ENCODE measurements around the gene DVL1.
A peak's percentile ranks its signal among the peaks of the same experiment; 100 is the strongest.
"Not testable (repeated sequence)": the region's sequence is repeated elsewhere in the genome, so short reads cannot be mapped to it uniquely, and the experiment has no call there.

DVL1 gene

DNA sequence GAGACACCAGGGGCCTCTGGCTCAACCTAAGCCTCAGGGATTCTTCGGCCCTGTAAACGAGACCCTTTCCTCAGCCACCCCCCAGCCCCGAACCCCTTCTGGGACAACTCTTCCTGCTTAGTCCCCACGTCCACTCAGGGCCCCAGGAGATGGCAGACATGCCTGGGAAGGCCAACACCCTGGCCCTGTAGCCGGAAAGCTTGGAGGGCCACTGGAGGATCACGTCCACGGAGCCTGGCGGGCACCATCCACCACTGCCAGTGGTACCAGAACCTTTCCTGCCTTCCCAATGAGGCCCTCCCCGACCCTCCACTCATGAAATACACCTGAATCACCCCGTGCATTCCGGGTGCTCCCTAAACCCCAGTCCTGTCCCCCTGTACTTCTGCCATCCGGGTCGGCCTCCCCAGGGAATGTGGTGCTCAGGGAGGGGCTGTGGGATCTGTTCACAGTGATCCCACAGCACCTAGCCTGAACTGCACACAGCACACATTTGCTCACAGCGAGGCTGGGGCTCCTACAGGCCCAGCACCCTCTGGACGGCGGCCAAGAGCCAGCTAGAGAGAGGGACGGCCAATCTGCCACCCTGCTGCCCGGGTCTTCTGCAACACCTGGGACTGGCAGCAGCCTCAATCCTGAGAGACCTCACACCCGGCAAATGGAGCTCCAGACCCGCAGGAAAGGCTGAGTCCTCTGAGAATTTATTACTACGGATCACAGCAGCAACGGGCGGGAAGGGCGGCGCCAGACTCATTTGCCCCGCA lies 24.0 kb upstream of the DVL1 start:
- DNase-seq = no peak

DNA sequence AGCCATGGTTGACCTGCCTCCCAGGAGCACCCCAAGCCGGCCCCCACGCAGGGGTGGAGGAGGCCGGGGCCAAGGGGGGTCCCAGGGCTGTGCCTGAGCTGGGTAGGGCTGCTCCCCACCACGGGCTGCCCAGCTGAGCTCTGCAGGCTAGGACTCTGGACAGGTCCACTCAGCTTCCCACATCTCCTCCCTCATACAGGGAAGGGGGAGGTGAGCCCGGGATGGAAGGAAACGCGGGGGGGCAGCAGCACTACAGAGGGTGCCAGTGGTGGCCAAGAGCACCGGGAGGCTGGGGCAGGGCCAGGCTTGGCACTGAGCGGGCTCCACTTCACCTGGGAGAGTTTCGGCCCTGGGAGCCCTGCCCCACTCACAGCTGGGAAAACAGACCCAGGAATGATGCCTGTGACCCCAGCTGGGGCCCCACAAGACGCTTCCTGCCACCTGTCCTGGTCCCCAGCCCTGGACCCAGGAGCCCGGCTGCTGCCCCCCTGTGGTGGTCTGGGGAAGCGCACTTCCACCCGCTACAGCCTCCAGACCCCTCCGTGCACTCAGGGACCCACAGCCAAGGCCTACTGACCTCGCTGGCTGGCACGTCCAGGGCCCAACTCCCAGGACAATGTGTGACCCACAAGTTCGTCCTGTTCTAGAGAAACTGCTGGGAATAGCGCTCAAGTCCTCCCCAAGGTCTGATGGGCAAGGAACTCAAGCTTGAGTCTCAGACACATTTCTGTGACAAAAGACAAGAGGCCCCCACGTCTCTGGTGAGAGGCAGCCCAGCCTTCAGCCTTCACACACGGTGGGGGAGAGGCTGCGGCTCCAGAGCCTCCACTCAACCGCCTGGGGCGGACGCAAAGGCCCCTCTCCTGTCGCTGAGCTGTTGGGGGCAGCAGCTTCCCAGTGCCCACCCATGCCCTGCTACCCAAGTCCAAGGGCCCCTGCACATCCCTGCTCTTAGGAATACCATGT lies 22.8 kb upstream of the DVL1 start:
- peak; percentile 87 for DNase-seq

DNA sequence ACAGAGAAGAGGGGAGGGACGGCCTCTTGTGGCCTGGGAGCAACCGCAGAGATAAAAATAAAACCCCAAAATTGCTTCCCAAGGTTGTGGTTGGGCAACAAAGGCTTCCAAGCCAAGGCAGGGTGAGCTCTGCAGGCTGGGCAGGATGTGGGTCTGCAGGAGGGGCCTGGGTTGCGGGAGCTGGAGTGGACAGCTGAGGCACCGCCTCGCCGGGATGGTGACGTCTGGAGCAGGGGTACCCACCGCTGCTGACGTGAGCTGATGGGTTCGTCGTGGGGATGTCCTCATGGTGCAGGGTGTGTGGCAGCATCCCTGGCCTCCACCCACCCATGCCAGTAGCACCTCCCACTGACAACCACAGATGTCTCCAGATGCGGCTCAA lies 22.1 kb upstream of the DVL1 start:
- DNase-seq = no peak

DNA sequence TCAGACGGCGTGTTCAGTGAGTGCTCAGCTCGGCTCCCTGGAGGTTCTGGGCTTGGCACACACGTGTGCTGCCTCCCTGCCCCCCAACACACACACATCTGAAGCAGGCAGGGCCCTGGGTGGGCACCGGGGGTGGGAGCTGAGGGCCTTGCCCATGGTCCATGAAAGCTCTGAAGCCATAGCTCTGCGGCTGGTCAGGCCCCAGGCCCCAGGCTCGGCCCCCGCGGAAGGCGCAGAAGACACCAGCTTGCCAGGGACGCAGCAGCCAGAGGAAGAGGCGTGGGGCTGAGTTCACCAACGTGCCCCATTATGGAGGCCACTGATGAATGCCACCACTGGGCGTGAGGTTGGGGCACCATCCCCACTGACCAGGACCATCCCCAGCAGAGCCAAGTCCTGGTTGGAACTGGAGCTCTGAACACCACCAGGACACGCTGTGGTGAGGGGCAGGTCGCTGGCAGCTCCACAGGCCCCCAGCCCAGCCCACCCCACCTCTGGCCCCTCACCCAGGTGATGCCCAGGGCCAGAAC lies 21.6 kb upstream of the DVL1 start:
- no peak for DNase-seq

DNA sequence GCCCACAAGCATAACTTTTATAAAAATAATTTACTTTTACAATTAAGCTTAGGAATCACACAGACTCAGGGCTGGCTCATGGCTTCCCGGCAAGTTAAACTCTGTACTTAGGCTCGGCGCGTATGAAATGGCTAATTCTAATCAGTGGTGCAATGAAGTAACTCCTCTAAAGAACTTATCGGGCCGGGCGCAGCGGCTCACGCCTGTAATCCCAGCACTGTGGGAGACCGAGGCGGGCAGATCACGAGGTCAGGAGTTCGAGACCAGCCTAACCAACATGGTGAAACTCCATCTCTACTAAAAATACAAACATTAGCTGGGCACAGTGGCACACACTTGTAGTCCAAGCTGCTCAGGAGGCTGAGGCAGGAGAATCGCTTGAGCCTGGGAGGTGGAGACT lies 20.9 kb upstream of the DVL1 start:
- DNase-seq = not testable (repeated sequence)

DNA sequence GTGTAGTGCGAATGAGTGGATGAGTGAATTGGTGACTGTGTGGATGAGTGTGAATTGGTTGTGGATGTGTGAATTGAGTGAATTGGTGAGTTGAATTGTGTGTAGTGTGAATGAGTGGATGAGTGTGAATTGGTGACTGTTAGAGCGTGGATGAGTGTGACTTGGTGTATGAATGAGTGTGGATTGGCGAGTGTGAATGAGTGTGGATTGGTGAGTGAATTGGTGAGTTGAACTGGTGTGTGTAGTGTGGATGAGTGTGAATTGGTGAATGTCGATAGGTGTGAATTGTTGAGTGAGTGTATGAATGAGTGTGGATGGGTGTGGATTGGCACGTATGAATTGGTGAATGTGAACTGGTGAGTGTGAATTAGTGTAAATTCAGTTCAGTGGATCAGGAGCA lies 18.1 kb upstream of the DVL1 start:
- no peak for DNase-seq

DNA sequence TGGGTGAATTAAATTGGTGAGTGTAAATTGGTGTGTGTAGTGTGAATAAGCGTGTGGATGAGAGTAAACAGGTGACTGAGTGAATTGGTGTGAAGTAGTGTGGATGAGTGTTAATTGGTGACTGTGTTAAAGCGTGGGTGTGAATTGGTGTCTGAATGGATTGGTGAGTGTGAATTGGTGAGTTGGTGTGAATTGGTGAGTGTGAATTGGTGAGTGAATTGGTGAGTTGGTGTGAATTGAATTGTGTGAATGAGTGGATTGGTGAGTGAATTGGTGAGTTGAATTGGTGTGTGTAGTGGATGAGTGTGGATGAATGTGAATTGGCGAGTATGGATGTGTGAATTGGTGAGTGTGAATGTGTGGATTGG lies 17.5 kb upstream of the DVL1 start:
- DNase-seq = no peak

DNA sequence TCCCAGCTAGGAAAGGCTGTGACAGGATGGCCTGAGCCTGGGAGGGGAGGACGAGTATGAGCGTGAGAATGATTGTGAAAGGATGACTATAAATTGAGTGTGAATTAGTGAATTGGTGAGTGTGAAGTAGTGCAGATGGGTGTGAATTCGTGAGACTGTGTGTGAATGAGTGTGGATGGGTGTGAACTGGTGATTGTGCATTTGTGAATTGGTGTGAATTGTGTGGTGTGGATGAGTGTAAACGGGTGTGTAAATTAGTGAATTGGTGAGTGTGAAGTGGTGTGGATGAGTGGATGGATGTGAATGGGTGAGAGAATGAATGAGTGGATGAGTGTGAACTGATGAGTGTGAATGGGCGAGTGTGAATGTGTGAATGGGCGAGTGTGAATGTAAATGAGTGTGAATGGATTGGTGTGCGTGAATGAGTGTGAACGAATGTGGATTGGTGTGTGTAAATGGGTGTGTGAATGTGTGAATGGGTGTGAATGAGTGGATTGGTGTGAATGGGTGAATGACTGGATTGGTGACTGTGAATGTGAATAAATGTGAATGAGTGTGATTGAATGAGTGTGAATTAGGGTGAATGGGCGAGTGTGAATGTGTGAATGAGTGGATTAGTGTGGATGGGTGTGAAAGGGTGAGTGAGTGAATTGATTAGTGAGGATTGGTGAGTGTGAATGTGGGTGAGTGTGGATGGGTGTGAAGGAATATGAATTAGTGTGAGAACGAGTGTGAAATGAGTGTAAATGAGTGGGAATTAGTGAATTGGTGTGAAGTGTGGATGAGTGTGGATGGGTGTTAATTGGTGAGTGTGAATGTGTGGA lies 16.9 kb upstream of the DVL1 start:
- no peak for DNase-seq

DNA sequence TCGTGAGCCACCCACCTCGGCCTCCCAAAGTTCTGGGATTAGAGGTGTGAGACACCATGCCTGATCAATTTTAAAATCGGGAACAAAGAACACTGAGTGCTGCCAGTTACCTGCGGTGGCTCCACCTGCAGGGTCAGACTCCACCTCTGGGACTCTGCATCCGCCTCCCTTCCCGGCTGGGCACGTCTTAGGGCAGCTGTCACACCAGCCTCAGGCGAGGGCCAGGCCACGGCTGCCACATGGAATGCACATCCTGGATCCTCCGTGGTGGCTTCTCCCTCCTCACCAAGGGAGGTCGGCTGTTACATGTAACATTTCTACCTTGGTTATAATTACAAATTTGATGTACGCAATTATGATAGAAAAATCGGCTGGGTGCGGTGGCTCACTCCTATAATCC lies 15.0 kb upstream of the DVL1 start:
- DNase-seq = no peak

DNA sequence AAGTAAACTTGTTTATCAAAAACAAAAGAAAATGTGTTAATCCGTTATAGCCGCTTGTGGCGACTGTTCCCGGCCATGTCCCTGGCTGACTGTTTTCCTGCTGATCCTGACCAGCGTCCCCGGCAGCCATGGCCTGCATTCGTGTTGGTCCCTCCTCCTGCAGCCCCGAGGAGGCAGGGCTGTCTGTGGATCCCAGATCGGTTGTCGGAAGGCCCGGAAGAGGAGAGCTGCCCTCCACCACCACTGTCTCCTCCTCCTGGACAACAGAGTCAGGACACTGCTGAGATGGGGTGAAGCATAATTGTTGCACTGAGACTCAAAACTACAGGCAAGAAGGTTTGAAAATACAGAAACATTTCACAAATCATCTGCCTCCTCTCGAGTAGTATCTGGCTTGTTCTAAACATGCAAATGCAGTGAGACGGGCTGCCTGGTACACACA lies 12.8 kb upstream of the DVL1 start:
- no peak for DNase-seq

DNA sequence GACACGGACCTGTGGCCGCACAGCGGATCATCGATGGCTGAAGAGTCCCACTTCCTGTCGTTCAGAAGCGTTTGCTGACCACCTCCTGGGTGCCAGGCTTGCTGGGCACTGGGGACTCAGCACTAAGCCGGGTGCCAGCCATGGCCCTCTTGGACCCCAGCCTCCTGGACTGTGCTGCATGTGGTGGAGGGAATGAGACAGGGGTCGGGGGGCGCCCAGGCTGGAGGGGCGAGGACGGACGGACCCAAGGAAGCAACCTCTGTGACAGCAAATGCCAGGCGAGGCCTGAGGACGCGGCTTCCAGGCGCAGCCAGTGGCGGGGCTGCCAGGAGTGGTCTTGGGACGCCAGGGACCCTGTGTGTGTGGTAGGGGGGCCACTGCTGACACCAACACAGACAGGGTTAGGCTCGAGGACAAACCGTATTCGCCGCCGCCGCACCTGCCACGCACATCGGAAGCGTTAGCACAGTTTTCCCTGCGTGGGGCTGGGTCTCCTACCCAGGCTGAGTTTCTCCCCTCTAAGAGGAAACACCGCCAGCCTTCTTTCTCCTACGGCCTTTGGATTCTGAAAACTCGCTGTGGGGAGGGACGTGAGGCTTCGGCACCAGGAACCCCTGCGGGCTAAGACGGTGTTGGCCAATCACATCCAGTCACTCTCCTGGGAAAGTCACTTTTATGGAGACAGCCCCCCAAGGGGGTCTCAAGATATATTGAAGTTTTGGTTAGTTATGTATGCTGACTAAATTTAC lies 12.2 kb upstream of the DVL1 start:
- no peak for DNase-seq

DNA sequence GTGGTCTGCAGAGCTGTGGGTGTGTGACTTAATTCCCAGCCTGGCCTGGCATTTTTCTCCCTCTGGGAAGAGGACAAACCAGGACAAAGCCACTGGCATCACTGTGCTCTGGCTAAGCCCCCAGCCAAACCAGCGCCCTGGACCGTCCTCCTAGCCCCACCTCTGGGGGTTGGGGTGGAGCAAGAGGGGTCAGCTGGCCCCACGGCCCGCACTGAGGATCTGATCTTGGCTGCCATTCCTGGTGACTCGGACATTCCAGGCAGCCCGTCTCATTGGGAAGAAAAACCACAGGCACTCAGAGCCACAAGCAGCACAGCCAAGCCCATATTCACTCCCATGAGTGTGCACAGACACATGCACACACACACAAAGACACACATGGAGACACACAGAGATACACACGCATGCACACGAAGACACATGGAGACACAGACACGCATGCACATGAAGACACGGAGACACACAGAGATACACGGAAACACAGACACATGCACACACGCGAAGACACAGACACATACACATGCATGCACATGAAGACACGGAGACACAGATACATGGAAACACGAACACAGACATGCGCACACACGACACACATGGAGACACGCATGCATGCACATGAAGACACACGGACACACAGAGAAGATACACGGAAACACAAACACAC lies 11.4 kb upstream of the DVL1 start:
- DNase-seq = no peak

DNA sequence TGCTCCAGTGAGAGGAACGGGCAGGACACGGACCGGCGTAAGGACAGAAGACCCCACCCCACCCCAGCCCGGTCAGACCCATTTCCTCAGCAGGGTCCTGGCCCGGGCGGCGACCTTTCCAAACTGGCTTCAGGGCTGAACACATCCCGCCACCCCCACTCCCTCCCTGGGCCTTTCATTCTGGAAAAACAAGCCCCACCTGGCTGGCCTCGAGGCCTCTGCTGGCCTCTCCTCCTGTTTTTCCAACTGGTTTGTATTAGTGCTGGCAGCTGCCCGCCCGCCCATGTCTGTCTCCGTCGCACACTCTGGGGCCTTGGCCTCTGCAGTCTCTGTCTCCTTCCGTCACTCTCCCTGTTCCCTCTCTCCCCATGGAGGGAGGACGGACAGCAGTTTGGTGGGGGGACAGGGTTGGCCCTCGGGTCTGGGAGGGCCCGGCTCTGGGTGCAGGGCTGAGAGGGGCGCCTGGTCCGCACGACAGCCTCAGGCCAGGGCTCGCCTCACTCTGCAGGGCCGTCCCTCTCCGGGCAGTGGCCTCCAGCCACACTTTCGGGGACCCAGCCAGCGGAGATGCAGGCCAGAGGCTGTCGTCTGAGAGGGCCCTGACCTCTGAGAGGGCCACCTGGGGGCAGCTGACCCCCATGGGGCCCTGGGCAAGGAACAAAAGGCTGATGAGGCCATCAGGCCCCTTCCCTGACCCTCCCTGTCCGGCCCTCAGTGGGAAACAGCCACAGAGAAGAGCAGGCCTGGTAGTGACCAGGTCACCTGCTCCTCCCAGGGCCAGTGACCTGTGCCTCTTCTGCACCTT lies 10.6 kb upstream of the DVL1 start:
- peak; percentile 41 for DNase-seq

DNA sequence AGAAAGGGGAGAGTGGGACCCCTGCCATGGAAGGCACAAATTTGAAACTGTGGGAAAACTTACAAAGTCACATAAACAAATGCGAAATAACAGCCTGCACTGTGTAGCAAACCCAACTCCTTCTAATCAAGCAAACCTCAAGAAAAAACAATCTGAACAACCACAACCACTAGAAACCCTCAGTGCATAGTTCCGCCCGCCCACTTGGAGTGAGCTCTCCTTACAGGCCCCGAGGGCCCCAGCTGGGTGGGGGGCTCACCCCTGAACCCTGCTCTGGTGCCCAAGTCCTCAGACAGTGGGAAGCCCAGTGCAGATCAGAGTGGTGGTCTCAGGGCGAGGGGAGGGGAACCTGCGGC lies 10.1 kb upstream of the DVL1 start:
- no peak for DNase-seq

DNA sequence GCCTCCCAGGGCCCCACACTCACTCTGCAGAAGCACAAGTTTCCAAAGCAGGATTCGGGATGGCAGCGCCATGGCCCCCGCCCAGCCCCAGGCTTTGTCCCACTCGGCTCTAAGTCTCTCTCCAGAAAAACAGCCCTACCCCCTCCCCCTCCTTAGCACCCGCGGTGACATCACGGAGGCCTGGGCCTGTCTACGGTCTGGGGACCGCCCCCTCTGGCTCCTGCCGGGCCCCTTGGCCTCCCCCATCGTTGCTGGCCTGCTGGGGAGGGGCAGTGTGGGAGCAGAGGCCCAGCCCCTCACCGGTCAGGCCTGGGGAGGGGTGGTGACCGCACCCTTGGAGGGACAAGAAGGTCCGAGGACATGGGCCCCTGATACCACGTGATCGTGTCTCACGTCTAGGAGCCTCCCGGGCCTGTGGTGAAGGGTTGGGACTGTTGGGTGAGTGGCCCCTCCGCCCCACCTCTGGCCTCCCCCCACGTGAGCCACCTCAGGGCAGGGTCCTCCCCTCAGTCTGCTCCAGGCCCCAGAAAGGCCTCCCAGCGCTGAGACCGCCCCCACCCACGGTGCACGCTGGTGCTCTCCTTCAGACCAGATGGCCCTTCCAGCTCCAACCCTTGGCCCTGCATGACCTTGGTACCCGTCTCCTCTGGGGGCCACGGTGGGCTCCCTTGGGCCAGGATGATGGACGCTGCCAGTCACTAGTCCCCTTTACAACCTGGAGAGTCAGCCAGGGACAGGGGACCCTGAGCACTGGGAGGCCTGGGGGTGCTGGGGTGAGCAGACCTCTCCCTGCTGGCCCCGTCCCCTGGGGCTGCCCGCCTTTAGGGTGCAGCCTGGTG lies 9.4 kb upstream of the DVL1 start, which contains the start of gene MXRA8:
TSS of gene MXRA8 (minus strand) at position 123 of the 839 bp plus-strand sequence. CDS start at position 72, 51 bp downstream.
- peak; percentile 96 for DNase-seq

DNA sequence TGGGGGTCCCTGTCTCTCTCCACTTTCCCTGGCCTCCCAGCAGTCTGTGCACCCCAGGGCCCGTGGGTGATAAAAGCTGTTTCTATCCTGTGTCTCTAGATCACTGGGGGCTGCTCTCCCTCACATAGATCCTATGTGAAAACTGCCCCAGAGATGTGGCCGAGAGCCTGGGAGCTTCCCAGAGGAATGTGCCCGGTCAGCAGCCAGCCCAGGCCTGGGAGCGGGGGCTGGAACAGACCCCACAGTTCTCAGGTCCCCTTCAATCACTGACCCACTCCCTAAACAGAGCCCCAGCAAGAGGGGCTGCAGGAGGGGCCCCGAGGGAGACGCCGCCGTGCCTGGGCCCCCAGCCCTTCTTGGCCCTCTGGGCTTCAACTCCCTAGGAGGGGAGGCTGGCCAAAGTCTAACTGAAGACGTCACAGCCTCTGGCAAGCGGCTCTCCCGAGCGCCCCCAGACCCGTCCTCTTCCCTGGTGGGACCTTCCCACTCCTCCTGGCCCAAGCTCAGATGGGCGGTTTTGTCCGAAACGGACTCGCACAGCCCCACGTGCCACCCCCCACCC lies 8.7 kb upstream of the DVL1 start:
- peak; percentile 67 for DNase-seq

DNA sequence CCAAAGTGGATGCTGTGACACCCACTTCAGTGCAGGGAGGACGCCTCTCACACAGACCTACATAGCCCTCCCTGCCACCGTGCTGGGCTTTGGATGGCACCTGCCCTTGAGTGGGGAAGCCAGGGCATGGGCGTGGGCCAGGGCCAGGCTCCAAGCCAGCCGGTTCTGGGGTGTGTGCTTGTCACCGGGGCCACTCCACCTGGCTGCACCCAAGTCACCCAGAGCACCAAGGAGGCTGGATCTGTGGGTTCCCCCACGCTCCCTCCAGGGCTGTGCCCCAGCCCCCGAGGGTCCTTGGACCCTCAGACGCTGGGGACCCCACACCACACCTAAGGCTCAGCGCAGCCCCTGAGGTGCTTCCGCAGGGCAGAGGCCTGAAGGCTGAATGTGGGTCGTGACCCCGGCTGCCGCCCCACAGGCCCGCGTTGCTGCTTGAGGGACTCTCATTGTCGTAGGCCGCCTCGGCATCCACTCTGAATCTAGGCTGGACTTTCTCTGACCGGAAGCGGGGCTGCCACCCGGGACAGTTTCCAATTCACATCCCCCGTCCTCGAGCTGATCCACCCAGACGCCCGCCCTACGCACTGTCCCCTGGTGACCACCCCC lies 7.7 kb upstream of the DVL1 start:
- DNase-seq = no peak

DNA sequence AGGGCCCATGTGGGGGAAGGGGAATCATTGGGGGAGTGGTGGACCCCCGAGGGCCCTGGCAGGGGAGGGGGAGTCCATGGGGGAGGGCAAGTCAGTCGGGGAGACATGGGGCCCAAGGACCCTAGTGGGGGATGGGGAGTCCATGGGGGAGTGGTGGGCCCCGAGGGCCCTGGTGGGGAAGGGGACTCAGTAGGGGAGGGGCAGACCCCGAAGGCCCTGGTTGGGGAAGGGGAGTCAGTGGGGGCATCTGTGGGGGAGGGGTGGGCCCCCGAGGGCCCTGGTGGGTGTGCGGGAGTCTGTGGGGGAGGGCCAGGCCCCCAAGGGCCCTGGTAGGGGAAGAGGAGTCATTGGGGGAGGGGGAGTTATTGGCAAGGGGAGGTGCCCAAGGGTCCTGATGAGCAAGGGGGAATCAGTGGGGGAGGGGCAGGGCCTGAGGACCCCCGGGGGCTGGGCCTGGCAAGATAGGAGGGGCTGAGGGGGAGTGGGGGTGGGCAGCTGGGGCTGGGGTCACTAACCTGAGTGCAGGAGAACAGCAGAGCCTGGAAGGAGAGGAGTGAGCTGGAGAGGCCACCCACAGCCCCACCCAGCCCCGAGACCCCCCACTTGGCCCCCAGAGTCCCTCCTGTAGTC lies 7.1 kb upstream of the DVL1 start:
- peak; percentile 47 for DNase-seq

All from NCI-H82 (cell line).